Endometrial microvascular endothelial cells (primary cell): ENCODE data around the gene DCAF17. TPM values are rescaled to one million over a fixed set of nuclear protein-coding genes. Genes with fewer than 3 reads are reported as not detected.

Experiments
- in situ Hi-C: cut with HindIII; loops from 2 replicates; pipeline ENCODE4 v1.10.0; 2017; ENCODE audit warnings: low sequenced_read_pairs, low pct_unique_long_range_greater_than_20kb; ENCODE audit errors: inconsistent ontology term
- total RNA-seq: library from RNA; depleted of rRNA; stranded (reverse); fragments of >200 nt; gene quantifications from one replicate; pipeline ENCODE4 v1.2.3, GENCODE V29; 2015; ENCODE audit errors: inconsistent ontology term

The DCAF17 gene
- total RNA-seq, 1 donor from 2014 or later = 18.7 TPM

DNA sequence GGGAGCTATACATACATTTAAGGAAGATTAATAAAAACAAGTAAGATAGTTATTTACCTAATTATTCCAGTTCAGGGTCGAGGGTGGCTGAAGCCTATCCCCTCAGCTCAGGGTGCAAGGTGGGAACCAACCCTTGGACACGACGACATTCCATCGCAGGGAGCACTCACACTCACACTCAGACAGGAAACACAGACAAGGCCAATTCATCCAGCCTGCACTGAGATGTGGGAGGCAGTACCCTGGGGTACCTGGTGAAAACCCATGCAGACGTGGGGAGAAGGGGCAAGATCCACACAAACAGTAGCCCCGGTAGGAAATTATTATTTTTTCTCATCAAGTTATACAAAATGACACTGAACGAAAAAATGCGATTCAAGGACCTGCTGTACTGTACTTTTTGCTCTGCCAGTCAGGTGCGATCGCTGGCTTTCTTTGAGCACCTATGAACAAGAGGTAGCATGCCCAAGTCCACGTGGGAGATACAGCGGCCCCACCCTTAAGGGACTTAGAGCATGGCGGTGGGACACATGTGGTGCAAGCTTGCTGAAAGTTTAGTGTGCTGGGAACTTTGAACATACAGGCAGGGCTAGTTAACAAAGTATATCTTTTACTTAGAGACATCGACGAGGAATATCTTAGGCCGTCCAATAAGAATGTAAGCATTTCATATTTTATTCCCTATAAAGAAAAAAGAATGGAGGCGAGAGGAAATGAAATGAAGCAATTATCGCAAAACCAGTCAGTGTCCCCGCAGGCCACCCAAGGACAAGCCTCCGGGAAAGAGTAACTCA, 860 bp upstream of the DCAF17 start:
- in situ Hi-C loops = loop anchor here (25.0 kb wide), 1 partner anchor 471 kb away; no protein-coding TSS in a partner anchor

DNA sequence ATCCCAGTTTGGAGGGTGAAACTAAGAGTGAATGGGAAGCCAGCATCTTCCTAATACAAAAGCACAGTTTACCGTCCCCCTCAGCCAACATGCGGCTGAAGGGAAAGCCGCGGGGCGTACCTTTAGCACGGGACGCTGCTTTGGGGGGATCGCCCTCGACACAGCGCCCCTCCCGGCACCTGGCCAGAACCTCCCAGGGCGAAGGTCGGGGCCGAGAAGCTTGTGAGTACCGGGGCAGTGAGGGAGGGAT, 338 bp upstream of the DCAF17 start, which contains the start of gene METTL8:
METTL8 (minus strand) TSS at position 228 of the 250 bp plus-strand sequence. CDS start 41,805 bp downstream, outside the sequence.
- in situ Hi-C loops = loop anchor here (25.0 kb wide), 1 partner anchor 471 kb away; no protein-coding TSS in a partner anchor

DNA sequence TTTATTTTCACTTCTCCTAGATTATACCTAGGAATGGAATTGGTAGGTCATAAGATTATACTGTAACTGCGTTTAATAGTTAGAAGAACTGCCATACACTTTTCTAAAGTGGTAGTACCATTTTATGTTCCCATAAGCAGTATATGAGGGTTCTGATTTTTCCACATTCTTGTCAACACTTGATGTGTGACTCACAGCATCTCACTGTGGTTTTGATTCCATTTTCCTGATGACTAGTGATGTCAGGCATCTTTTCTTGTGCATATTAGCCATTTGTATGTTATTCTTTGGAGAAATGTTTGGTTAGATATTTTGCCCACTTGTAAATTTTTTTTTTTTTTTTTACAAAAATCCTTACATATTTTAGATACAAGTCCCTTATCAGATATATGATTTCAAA, 2.3 kb downstream of the DCAF17 start:
- in situ Hi-C loops = loop anchor here (25.0 kb wide), 1 partner anchor 474 kb away; no protein-coding TSS in a partner anchor

DNA sequence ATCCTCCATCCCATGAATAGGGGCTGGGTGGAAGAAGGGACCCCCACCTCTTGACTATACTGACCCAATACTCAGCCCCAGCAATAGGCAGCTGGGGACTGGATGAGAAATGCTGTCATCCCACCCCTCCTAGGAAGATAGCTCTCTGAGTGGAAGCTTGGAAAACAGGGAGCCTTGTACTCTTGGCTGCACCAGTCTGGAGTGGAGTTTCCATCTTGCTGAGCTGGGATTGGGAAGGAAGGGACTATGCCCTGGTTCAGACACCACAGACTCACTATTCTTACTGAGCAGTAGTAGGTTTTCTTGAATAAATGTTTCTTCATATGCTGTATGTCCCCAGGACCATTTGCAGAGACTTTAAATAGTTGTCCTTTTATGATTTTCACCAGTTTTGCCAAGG, 7.4 kb downstream of the DCAF17 start:
- in situ Hi-C loops = loop anchor here (25.0 kb wide), 1 partner anchor 479 kb away; no protein-coding TSS in a partner anchor

DNA sequence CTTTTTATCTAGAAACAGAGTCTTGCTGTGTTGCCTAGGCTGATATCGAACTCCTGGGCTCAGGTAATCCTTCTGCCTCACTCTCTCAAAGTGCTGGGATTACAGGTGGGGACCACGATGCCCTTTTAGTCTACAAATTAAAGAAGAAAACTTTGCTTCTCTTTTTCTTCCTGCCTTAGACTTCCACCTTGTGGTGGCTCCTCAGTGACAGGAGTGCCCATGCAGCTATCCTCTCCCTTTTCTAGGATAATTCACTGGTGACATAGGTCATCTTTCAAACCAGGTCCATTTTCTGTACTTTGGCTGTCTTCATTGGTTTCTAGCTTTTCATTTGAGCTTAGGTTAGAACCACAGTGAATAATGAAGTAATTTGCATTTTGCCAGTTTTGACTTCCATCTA, 13.6 kb downstream of the DCAF17 start:
- in situ Hi-C loops = loop anchor here (25.0 kb wide), 1 partner anchor 485 kb away; no protein-coding TSS in a partner anchor

DNA sequence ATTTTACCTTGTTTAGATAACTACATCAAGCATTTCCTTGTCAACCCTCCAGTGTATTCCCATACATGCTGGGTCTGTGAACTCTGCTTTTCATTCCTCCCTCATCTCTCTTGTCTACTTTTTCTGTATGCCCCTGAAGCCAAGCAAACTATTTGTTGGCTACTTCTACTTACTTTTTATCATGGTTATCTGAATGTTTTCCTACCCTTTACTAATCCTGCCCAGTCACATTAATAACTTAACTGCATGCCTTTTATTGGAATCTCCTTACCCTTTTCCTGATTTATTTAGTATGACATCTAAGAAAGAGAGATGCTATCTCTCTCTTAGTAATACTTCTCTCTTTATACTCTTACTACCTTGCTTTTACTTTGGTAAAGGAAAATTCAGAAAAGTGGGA, 17.0 kb downstream of the DCAF17 start:
- in situ Hi-C loops = no loop called here

DNA sequence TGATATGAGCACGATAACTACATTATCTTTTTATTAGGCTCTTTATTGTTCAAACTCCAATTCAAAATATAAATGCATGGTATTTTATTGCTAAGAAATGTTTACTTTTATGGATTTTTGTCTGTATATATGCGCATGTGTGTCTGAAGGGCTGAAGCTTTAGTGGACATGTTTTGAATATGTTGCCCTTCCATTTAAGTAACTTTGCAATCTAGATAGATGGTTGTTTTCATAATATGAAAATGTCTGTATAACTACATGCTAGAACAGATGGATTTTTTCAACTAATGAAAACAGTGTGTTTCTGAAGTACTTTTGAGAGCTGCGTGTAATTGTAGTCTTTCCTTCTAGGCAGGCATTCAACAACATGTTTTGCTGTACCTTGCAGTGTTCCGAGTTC, 18.7 kb downstream of the DCAF17 start:
- in situ Hi-C loops = no loop called here

DNA sequence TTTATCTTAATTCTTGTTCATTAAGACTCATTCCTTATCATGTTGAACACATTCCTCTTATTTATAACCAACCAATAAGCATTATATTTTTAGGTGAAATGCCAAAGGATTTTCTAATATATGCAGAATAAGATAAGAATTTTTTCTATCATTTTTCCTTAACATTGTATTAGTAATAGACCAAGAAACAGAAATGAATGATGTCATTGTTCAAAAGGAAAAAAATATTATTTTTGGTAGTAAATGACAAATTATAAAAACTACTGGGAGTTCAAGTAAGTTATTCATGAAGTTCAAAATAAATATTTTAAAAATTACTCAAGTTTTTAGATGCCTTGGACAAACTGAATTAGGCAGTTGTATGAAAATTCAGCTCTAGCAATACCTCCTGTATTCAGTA, 25.5 kb downstream of the DCAF17 start:
- in situ Hi-C loops = no loop called here

DNA sequence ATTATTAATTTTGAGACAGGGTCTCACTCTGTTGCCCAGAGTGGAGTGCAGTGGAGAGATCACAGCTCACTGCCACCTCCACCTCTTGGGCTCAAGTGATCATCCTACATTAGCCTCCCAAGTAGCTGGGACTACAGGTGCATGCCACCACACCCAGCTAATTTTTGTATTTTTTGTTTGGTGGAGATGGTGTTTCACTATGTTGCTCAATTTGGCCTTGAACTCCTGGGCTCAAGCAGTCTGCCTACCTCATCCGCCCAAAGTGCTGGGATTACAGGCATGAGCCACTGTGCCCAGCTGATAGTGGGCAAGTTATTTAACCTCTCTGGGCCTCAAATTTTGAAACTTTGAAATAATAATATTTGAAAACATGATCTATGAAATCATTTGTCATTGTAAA, 26.5 kb downstream of the DCAF17 start:
- in situ Hi-C loops = no loop called here

DNA sequence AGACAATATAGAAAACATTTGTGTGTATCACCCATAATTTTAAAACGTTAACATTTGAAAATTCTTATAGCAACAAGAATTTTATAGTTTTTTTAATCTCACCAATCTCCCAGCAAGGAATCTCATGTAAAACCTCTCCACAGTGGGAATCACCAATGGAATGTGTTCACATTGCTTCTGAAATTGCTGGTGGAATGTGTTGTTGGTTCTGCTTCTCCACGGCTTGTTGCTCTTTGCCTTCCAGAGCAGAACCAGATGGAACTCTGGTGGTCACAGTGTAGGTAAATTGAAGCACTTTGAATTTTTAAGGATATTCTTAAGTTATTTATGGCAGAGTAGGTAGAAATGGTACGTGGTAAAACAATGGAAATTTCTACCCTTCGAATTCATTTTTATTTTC, 35.1 kb downstream of the DCAF17 start:
- in situ Hi-C loops = no loop called here

DNA sequence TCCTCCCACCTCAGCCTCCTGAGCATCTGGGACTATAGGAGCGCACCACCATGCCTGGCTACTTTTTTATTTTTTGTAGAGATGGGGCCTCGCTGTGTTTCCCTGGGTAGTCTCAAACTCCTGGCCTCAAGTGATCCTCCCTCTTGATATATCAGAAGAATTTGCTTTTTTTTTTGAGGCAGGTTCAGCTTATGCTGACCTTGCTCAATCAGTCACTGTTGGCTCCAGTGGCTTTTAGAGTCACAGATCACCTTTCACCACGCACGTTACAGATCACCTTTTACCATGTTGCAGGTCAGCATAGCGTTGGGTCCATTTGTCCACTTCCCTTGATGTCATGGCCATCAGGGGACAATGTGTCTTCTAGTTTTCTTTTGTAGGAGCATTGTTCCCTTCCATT, 36.1 kb downstream of the DCAF17 start:
- in situ Hi-C loops = no loop called here

DNA sequence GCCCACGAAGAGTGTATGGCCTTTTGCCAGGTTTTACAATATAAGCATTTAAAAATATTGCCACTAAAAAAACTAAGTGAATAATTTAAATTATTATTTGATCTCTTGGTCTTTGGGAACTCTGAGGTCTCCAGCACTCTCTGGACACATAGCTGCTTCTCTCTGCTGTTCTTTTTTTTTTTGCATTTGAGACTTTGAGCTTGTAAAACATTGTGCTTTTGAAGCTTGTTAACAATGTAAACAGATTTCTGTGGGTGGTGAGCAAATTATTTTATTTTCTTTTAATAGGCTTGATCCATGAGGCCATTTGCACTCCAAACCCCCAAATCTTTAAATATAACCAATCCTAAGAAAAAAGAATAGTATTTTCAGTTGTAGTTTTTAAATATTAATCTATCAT, 42.0 kb downstream of the DCAF17 start:
- in situ Hi-C loops = no loop called here

DNA sequence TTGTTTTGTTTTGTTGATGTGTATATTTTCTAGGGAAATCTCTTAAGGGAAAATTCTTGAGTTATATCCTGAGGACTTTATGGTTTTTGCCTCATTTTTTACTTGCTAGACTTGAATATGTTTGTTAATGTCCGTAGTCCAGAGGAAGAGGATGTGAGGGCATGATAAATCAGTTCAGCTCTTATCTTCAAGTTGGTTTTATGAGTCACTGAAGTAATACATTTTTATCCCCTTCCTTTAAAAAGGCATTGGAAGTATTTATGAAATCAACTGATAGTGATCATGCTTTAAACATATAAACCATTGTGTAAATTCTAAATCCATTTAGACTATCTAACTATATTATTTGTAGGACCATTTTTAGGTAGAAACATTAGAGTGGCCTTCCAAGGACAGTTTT, 44.3 kb downstream of the DCAF17 start:
- in situ Hi-C loops = no loop called here

DNA sequence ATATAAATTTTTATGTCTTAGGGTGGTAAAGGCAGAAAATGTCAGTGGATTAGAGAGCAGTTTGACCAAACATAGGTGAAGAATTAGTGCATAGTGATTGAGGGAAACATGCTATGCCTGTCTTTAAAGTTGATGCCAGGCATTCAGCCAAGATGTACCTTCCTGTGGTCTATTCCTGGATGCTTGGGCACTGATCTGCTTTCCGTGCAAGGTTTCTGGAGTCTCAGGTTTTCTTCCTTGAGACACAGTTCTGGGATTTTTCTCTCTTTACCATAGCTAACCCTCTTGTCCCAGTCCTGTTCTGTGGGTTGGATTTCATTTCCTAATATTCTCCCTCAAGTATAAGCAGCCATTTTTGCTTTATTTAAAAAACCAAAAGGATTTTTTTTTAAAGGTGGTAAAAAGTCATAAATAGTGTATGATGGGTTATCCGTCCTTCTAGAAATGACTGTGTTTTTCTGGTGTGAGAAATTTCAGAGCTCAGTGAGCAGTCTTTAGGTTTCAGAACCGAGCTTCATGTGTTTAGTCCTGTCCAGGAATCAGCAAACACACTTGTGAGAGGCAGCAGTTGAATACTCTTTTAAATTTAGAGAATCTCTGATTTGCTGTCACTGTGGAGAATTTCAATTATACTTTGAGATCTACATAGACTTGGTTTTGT, 45.3 kb downstream of the DCAF17 start:
- in situ Hi-C loops = no loop called here

DNA sequence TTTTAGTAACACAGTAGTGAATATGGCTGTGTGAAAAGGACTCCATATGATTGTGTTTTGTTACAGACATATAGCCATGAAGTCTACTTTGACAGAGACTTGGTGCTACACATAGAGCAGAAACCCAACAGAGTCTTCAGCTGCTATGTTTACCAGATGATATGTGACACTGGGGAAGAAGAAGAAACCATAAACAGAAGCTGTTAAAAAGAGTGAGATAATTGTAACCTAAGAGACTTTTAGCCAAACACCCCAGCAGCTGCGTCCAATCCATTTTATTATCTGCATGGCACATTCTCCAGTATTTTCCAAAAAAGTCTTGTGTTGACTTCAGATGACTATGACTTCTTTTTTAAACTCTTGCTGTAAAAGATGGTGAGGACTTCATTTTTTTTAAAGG, 46.9 kb downstream of the DCAF17 start:
- in situ Hi-C loops = no loop called here

DNA sequence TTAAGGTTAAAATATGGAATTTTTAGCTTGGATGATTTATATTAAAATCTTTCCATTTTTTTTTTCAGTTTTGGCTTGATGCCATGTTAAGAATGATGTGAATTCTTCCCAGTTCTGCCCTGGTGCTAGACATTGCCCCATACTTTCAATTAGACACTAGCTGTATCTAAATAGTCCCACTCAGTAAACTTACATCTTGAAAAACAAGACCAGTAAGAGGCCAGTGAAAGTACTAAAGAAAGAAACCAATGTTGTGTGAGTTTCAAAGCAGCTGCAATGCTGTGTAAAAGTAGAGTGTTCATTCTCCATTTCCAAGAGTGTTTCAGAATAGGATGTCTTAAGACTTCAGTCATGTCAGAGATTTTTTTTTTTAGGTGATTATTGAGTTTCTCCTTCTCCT, 48.3 kb downstream of the DCAF17 start:
- in situ Hi-C loops = no loop called here

DNA sequence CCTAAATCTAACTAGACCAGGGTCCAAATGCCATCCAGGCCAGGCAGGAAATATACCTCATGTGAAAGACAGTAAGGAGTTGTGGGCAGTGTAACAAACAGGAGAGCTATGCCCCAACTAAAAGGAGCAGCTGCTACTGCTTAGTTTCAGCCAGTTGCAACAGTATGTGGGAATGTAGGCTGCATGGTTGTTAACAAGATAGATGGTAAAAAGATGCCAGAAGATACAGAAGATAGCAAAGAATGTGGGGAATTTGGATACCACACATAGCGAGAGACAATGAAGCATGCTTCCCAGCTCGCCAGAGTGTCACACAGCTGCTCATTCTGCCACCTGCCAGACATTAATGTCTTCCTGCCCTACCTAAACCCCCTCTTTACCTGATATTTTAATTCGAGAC, 48.9 kb downstream of the DCAF17 start:
- in situ Hi-C loops = no loop called here

DNA sequence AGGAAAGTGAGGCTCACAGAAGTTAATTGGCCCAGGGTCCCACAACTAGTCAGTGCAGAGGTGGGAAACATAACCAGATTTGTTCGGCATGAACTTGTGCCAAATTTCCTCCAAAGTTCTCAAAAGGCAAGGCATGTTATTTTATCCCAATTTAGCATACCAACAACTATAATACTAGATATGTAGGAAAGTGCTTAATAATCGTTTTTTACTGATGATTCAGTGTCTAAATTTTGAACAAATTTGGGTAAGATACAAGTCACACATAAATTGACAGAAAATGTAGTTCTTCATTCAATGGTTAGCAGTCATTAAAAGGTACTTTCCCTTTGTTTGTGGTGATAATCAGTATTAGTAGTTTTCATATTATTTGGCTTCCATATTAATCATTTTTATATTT, 49.8 kb downstream of the DCAF17 start:
- in situ Hi-C loops = no loop called here

DNA sequence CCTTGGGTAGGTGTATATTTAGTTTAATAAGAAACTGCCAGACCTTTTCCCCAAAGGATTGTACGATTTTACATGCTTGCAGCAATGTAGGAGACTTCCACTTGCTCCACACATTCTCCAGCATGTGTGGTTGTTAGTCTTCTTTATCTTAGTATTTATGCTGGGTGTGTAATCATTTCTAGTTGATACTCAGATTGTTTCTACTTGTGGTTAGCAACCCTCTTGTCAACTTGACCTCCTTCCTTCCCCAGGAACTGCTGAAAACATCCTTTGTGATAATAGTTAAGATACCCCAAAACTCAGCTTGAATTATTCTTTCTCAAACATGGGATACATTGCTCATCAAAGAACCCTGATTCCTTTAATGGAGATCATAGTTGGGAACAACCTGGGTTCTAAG, 51.1 kb downstream of the DCAF17 start:
- in situ Hi-C loops = no loop called here

DNA sequence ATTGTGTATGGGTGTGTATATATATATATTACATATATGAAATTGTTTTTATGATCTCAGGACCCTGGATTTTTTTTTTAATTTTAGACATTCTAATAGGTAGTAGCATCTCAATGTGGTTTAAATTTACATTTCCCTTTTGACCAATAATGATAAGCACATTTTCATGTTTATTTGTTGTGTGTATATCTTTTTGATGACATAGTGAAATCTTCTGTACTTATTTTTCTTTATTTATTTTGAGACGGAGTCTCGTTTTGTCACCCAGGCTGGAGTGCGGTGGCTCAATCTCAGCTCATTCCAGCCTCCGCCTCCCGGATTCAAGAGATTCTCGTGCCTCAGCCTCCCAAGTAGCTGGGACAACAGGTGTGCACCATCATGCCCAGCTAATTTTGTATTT, 53.2 kb downstream of the DCAF17 start:
- in situ Hi-C loops = no loop called here
